Trophoblast cell (in vitro differentiated cells and primary cell): Measurements from ENCODE around the gene TP53BP2.

Experiments used
- DNase-seq, 2 donors: peaks; one replicate each; pipeline ENCODE4 v3.0.0-alpha.2; 2016
- H2AFZ ChIP-seq: 2 replicates; pipeline ENCODE4 v1.6.1; 2013; ENCODE audit warnings: low read length, moderate library complexity, mild to moderate bottlenecking; ENCODE audit not compliant: insufficient read depth, poor library complexity
- H2AK5ac ChIP-seq: 2 replicates; pipeline ENCODE4 v1.6.1; 2013; ENCODE audit warnings: mild to moderate bottlenecking, low read length
- H2BK120ac ChIP-seq: 2 replicates; pipeline ENCODE4 v1.6.1; 2013; ENCODE audit warnings: low read length, mild to moderate bottlenecking, moderate library complexity; ENCODE audit not compliant: insufficient read depth, poor library complexity
- H2BK12ac ChIP-seq: 2 replicates; pipeline ENCODE4 v1.6.1; 2013; ENCODE audit warnings: mild to moderate bottlenecking, low read length, moderate library complexity
- H2BK5ac ChIP-seq: 2 replicates; pipeline ENCODE4 v1.6.1; 2013; ENCODE audit warnings: low read length, low read depth, moderate library complexity, mild to moderate bottlenecking; ENCODE audit not compliant: poor library complexity
- H3K14ac ChIP-seq: 2 replicates; pipeline ENCODE4 v1.6.1; 2013; ENCODE audit warnings: mild to moderate bottlenecking, low read length
- H3K18ac ChIP-seq: 2 replicates; pipeline ENCODE4 v1.6.1; 2013; ENCODE audit warnings: mild to moderate bottlenecking, low read length
- H3K23ac ChIP-seq: 2 replicates; pipeline ENCODE4 v1.6.1; 2013; ENCODE audit warnings: low read length
- H3K27ac ChIP-seq: 2 replicates; pipeline ENCODE4 v1.5.1; 2013; ENCODE audit warnings: low read depth, mild to moderate bottlenecking, inconsistent platforms, low read length, moderate library complexity
- H3K27me3 ChIP-seq: 2 replicates; pipeline ENCODE4 v1.6.1; 2013; ENCODE audit warnings: inconsistent platforms, mild to moderate bottlenecking, low read length, moderate library complexity; ENCODE audit not compliant: insufficient read depth
- H3K36me3 ChIP-seq, 2 experiments: 1 replicate in 1 of 2; 2 replicates in 1 of 2; pipeline ENCODE4 v1.6.1; 2013; ENCODE audit warnings: low read length in 2 of 2, mild to moderate bottlenecking in 2 of 2, moderate library complexity in 1 of 2; ENCODE audit not compliant: insufficient read depth in 2 of 2, control insufficient read depth in 1 of 2
- H3K4ac ChIP-seq: 2 replicates; pipeline ENCODE4 v1.6.1; 2013; ENCODE audit warnings: low read depth, mild to moderate bottlenecking, low read length, moderate library complexity
- H3K4me1 ChIP-seq, 2 experiments: 1 replicate in 1 of 2; 2 replicates in 1 of 2; pipeline ENCODE4 v1.6.1; 2013; ENCODE audit warnings: low read length in 2 of 2, mild to moderate bottlenecking in 2 of 2, moderate library complexity in 1 of 2; ENCODE audit not compliant: insufficient read depth in 2 of 2, control insufficient read depth in 1 of 2
- H3K4me2 ChIP-seq: 2 replicates; pipeline ENCODE4 v1.6.1; 2013; ENCODE audit warnings: inconsistent platforms, mild to moderate bottlenecking, low read length, moderate library complexity
- H3K4me3 ChIP-seq: 2 replicates; pipeline ENCODE4 v1.5.1; 2013; ENCODE audit warnings: mild to moderate bottlenecking, low read depth, low read length, inconsistent platforms
- H3K79me1 ChIP-seq: one replicate; pipeline ENCODE4 v1.6.1; 2013; ENCODE audit warnings: low read length
- H3K79me2 ChIP-seq: 2 replicates; pipeline ENCODE4 v1.6.1; 2013; ENCODE audit warnings: low read length, mild to moderate bottlenecking; ENCODE audit not compliant: control insufficient read depth, insufficient read depth, poor library complexity
- H3K9ac ChIP-seq: 2 replicates; pipeline ENCODE4 v1.6.1; 2013; ENCODE audit warnings: mild to moderate bottlenecking, low read length
- H3K9me3 ChIP-seq: 2 replicates; pipeline ENCODE4 v1.6.1; 2013; ENCODE audit warnings: low read depth, mild to moderate bottlenecking, control low read depth, inconsistent platforms, low read length; ENCODE audit not compliant: insufficient read depth
- H4K12ac ChIP-seq: 2 replicates; pipeline ENCODE4 v1.6.1; 2013; ENCODE audit warnings: low read depth, mild to moderate bottlenecking, low read length, moderate library complexity
- H4K8ac ChIP-seq: 2 replicates; pipeline ENCODE4 v1.6.1; 2013; ENCODE audit warnings: low read depth, mild to moderate bottlenecking, low read length, moderate library complexity
- H4K91ac ChIP-seq: one replicate; pipeline ENCODE4 v1.6.1; 2013; ENCODE audit warnings: low read depth, mild to moderate bottlenecking, low read length, moderate library complexity
- WGBS: extraction: QIAGEN DNeasy Blood & Tissue Kit; methylation state at CpG from one replicate; pipeline ENCODE4 v1.1.7; 2013; ENCODE audit warnings: missing lambda C conversion rate; ENCODE audit not compliant: insufficient read length, insufficient coverage; ENCODE audit errors: extremely low coverage; 5-methylcytosine and 5-hydroxymethylcytosine counted together

The TP53BP2 gene

GRCh38 chr1:223876590-223876989 lies 30.8 kb upstream of the TP53BP2 start:
- no peaks in the 10 kb centered on the region for H3K27me3 ChIP-seq

DNA sequence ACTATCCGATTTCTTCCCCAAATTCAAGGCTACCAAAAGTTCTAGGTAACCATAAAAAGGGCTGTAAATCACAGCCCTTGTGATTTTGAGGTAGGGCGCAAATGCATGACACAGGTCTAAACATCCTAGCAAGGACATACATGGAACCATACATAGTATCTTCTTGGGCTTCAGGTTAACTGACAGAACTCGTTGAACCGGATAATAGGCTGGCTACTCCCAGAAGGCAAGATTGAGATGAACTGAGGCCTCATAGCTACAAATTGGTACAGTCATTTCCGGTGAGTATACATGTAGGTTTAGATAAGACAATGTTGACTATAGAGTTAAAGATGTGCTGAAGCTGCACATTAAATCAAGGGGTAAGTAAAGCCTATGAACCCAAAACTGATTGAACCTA lies 27.3 kb upstream of the TP53BP2 start:
- H4K8ac ChIP-seq: no peak overlapping the region
- no peak overlapping the region for H3K18ac ChIP-seq
- H2AFZ ChIP-seq: no peak overlapping the region
- H2BK12ac ChIP-seq: no peak overlapping the region
- H3K79me1 ChIP-seq: peaks cover 25% of the 10 kb centered on the region
- H3K79me2 ChIP-seq: peaks cover 2% of the 10 kb centered on the region
- H3K27me3 ChIP-seq: no peaks in the 10 kb centered on the region
- peaks cover 7% of the 10 kb centered on the region for H3K9me3 ChIP-seq
- no peak overlapping the region for H3K4ac ChIP-seq
- no peak overlapping the region for H4K12ac ChIP-seq
- H3K27ac ChIP-seq: peak overlapping the region; percentile 95
- no peak overlapping the region for H2BK120ac ChIP-seq
- peaks cover 22 to 31% of the 10 kb centered on the region in 2 experiments for H3K4me1 ChIP-seq
- H3K4me2 ChIP-seq: peak overlapping the region; percentile 27
- no peak overlapping the region for H4K91ac ChIP-seq
- H3K14ac ChIP-seq: no peak overlapping the region
- H3K23ac ChIP-seq: no peak overlapping the region
- WGBS: no CpG with 5 or more reads among the region's 5 CpGs
- no peak overlapping the region for H2BK5ac ChIP-seq
- H3K36me3 ChIP-seq: no peaks in the 10 kb centered on the region
- DNase-seq: peak in 1 of 2 donors; percentile 35
- no peak overlapping the region for H3K9ac ChIP-seq
- H3K4me3 ChIP-seq: no peak overlapping the region
- H2AK5ac ChIP-seq: no peak overlapping the region

More at GRCh38 chr1:223876590-223876989, 30.8 kb upstream of the TP53BP2 start:
- H2BK120ac ChIP-seq: no peak overlapping the region
- DNase-seq: no peak
- no peak overlapping the region for H3K18ac ChIP-seq
- no peak overlapping the region for H3K14ac ChIP-seq
- H2BK12ac ChIP-seq: no peak overlapping the region
- no peak overlapping the region for H2AFZ ChIP-seq
- H4K8ac ChIP-seq: no peak overlapping the region
- no peak overlapping the region for H4K12ac ChIP-seq
- no peak overlapping the region for H3K27ac ChIP-seq
- peaks cover 13% of the 10 kb centered on the region for H3K79me1 ChIP-seq
- no peak overlapping the region for H3K9ac ChIP-seq
- no peak overlapping the region for H3K23ac ChIP-seq
- H3K36me3 ChIP-seq: no peaks in the 10 kb centered on the region
- no peaks in the 10 kb centered on the region for H3K79me2 ChIP-seq
- no peak overlapping the region for H4K91ac ChIP-seq
- H3K4ac ChIP-seq: no peak overlapping the region
- H3K4me2 ChIP-seq: no peak overlapping the region
- WGBS: no CpG with 5 or more reads among the region's 6 CpGs
- H3K4me1 ChIP-seq: peaks cover 11 to 17% of the 10 kb centered on the region in 2 experiments
- H3K9me3 ChIP-seq: peaks cover 4% of the 10 kb centered on the region
- H3K4me3 ChIP-seq: no peak overlapping the region
- no peak overlapping the region for H2AK5ac ChIP-seq
- H2BK5ac ChIP-seq: no peak overlapping the region

DNA sequence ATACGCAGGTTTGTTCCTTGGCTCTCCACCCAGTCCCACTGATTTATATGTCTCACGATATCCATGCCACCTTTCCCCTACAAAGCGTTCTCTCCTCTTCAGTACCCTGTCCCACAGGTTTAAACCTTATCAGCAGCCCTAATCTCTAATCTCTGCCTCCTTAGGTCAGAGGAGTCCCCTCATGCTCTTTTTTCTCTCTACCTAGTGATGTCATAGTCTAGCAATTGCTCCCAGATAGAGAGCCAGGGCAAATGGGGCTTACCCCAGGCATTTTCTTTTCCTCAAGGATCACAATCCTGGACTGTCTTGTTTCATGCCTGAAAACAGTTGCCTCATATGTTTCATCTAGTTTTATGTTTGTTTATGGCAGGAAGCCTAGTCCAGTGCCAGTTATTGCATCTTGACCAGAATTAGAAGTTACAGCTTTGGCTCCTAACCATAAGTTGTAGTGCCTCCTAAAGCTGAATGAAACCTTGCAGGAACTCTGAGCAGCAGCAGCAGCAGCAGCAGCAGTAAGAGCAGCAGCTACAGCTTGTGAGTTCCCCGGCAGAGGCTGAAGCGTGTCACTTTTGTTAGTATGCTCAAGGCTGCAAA lies 26.7 kb upstream of the TP53BP2 start:
- H3K4me2 ChIP-seq: peak overlapping the region; percentile 52
- no peak overlapping the region for H3K4me3 ChIP-seq
- H2BK12ac ChIP-seq: peak overlapping the region; percentile 55
- H4K91ac ChIP-seq: peak overlapping the region; percentile 82
- H2AFZ ChIP-seq: no peak overlapping the region
- H4K12ac ChIP-seq: no peak overlapping the region
- H3K27ac ChIP-seq: peak overlapping the region; percentile 95
- H3K4ac ChIP-seq: no peak overlapping the region
- peak in 1 of 2 donors; percentile 8 for DNase-seq
- H3K23ac ChIP-seq: no peak overlapping the region
- peaks cover 25% of the 10 kb centered on the region for H3K79me1 ChIP-seq
- no peak overlapping the region for H3K18ac ChIP-seq
- no peak overlapping the region for H3K9ac ChIP-seq
- H3K9me3 ChIP-seq: peaks cover 7% of the 10 kb centered on the region
- no peak overlapping the region for H2AK5ac ChIP-seq
- peak overlapping the region; percentile 89 for H2BK5ac ChIP-seq
- no CpG with 5 or more reads among the region's 5 CpGs for WGBS
- H3K14ac ChIP-seq: no peak overlapping the region
- H3K27me3 ChIP-seq: no peaks in the 10 kb centered on the region
- H3K36me3 ChIP-seq: no peaks in the 10 kb centered on the region
- peaks cover 2% of the 10 kb centered on the region for H3K79me2 ChIP-seq
- no peak overlapping the region for H4K8ac ChIP-seq
- peak overlapping the region; percentile 85 for H2BK120ac ChIP-seq
- H3K4me1 ChIP-seq: peaks cover 22 to 31% of the 10 kb centered on the region in 2 experiments

GRCh38 chr1:223870617-223871574 lies 25.1 kb upstream of the TP53BP2 start:
- WGBS: no CpG with 5 or more reads among the region's 14 CpGs
- Histone ChIP-seq H2BK120ac (peak overlapping the region; percentile 69), H3K14ac (peak overlapping the region; percentile 41), H3K9ac (no peak overlapping the region), H3K23ac (no peak overlapping the region), H3K79me1 (peaks cover 25% of the 10 kb centered on the region), H2AFZ (no peak overlapping the region), H2BK12ac (peak overlapping the region; percentile 64), H3K27me3 (no peaks in the 10 kb centered on the region), H3K36me3 (no peaks in the 10 kb centered on the region), H4K91ac (peak overlapping the region; percentile 71), H2AK5ac (peak overlapping the region; percentile 49), H3K79me2 (peaks cover 2% of the 10 kb centered on the region), H3K4ac (peak overlapping the region; percentile 18), H3K18ac (peak overlapping the region; percentile 0), H3K4me3 (no peak overlapping the region), H4K8ac (peak overlapping the region; percentile 11), H3K27ac (peak overlapping the region; percentile 95), H3K4me2 (no peak overlapping the region), H2BK5ac (peak overlapping the region; percentile 35), H3K9me3 (peaks cover 3% of the 10 kb centered on the region), H3K4me1 (peaks cover 22 to 31% of the 10 kb centered on the region in 2 experiments), H4K12ac (no peak overlapping the region)
- DNase-seq: peak in 1 of 2 donors; percentile 20
